AG09309 (cell line): ENCODE data around the gene PRELID3B.
"Not testable (repeated sequence)": the region's sequence is repeated elsewhere in the genome, so short reads cannot be mapped to it uniquely, and the experiment has no call there.

Experiments used
- DNase-seq: peaks from one replicate; pipeline ENCODE4 v3.0.0-alpha.2; 2010; ENCODE audit warnings: low read depth
- H3K4me3 ChIP-seq: 2 replicates; pipeline ENCODE4 v1.5.1; 2011; ENCODE audit warnings: mild to moderate bottlenecking, low read depth, low read length, moderate library complexity; ENCODE audit not compliant: control insufficient read depth
- TF ChIP-seq, protein P1 (sequence below): IDR thresholded peaks from 2 replicates; pipeline ENCODE4 v1.5.1; 2011; ENCODE audit warnings: mild to moderate bottlenecking, low read depth, low read length, inconsistent platforms; ENCODE audit not compliant: insufficient read depth, control insufficient read depth; ENCODE audit errors: missing control alignments

PRELID3B gene

DNA sequence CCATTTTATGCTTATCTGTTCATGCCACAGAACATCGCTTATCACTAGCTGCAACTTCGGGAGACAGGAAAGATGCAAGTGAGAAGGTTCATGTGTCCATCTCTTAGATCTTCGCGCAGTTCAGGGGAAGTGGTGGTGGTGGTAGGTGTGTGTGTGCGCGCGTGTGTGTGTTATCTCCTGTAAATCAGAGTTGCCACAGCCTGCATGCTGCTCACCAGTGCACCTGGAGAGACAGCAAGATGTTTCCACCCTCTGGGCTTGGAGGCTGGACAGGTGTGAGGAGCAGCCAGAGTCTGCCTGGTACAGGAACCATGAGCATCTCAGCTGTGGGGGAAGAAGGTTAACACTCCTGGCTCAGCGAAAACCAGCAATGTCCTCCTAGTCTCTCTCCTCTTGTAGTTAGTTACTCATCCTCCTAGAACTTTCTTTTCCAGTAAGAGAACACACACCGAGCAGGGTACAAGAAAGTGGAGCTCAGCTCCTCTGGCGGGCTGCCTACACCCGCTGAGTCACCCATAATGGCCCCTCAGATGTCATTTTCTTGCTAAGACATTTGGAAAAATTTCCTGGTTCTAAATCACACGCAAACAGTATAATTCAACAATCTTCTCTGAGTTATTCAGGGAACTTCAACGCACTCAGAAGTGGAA lies 28.5 kb downstream of the PRELID3B start:
- TF ChIP-seq, protein P1, sequence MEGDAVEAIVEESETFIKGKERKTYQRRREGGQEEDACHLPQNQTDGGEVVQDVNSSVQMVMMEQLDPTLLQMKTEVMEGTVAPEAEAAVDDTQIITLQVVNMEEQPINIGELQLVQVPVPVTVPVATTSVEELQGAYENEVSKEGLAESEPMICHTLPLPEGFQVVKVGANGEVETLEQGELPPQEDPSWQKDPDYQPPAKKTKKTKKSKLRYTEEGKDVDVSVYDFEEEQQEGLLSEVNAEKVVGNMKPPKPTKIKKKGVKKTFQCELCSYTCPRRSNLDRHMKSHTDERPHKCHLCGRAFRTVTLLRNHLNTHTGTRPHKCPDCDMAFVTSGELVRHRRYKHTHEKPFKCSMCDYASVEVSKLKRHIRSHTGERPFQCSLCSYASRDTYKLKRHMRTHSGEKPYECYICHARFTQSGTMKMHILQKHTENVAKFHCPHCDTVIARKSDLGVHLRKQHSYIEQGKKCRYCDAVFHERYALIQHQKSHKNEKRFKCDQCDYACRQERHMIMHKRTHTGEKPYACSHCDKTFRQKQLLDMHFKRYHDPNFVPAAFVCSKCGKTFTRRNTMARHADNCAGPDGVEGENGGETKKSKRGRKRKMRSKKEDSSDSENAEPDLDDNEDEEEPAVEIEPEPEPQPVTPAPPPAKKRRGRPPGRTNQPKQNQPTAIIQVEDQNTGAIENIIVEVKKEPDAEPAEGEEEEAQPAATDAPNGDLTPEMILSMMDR = no peak
- DNase-seq = no peak
- no peak overlapping the region for H3K4me3 ChIP-seq

DNA sequence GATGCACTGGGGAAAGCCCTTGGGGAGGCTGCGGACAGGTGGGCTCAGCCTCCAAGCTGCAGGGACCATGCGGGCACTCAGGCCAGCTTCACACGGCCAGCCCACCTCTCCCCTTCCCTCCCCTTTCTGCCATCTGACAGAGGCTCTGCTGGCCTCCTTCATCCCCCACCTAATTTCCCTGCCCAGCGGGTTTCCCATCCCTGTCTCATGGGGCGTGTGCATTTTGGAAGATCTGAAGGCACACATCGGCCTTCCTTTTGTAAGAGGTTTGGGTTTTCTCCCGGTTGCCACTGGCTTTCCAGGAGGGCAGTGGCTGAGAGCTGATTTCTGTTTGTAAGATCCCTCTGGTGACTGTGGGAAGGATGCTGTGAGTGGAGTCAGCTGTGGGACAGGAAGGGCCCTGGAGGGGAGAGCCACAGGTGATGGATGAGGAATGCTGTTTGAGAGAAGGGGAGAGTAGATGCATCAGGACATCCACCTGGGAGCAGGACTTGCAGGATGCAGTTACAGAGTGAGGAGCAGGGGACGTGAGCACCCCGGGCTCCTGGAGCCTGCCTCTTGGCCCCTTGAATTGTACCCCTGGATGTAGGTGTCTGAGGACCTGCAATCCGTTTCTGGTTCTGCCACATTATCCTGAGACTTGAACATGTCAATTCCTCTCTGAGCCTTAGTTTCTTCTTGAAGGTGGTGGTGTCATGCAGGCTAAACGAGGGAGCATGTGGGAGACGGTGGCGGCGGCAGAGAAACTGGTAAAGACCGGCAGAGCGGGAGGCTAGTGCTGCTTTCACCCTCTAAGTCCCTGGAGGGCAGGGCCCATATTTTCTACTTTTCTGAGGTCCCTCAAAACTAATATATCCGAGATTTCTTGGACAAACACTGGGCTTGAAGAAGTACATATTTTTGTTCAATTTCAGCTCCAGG lies 29.3 kb downstream of the PRELID3B start:
- no peak for DNase-seq
- TF ChIP-seq, protein P1 = no peak
- no peak overlapping the region for H3K4me3 ChIP-seq

DNA sequence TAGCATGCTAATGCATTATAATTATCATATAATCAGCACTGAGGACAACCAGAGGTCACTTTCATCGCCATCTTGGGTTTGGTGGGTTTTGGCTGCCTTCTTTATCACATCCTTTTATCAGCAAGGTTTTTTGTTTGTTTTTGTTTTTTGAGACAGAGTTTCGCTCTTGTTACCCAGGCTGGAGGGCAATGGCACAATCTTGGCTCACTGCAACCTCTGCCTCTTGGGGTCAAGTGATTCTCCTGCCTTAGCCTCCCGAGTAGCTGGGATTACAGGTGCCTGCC lies 30.8 kb downstream of the PRELID3B start:
- not testable (repeated sequence) for DNase-seq, H3K4me3 ChIP-seq

DNA sequence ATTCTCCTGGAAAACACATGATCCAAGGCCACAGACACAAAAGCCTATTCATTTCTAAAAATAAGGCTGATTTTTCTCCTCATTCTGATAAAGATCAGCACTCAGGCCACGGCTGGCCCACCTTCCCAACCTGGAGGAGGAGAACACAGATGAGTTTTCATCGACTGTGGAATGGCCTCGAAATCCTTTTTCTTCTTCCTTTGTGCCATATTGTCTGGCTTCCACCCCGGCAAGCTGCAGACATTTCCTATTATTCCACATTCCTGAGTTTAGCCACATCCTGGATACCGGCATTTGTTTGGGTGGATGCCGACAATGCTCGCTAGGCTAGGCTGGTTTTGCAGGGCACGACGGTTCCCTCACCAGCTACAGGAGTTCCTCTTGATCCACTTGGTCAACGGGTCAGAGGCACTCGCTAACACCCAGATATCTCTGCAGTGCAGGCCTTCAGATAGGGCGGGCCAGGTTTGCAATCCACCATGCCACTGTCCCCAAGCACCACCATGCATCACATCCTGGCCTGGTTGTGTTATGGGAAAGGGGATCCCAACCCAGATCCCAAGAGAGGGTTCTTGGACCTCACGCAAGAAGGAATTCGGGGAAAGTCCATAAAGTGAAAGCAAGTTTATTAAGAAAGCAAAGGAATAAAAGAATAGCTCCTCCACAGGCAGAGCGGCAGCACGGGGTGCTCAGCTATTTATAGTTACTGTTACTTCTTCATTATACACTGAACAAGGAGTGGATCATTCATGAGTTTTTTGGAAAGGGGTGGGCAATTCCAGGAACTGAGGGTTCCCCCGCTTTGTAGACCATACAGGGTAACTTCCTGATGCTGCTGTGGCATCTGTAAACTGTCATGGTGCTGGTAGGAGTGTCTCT lies 31.4 kb downstream of the PRELID3B start:
- H3K4me3 ChIP-seq = no peak overlapping the region
- peak; percentile 68 for DNase-seq
- TF ChIP-seq, protein P1 = no peak

DNA sequence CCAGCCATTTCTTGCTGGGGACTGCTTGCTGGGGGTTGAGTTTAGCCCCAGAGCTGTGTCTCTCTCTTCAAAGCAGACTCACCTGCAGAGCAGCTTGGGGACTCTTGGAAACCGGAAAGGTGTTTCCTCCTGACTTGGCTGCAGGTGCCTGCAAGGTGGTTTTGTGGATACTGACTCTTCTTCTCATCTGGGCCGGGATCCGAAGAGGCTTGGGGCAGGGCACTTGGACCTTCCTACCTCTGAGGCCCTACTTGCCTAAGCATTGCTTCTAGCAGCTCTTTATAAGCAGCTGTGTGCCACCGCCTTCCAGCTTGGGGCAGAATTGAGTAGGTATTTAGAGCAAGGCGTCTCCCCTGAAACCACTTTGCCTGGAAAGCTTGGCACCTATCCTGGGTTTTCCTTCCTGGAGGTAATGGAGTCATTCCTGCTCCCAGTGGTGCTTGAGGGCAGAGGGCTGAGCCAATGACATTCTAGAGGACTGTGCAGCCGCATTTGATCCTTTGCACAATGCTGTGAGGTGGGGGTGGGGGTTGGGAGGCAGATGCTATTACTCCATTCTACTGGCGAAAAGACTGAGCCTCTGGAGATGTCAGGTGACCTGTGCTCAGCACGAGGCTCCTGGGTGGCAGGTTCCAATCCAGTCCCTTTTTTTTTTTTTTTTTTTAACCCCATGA lies 32.1 kb downstream of the PRELID3B start:
- TF ChIP-seq, protein P1 = no peak
- no peak overlapping the region for H3K4me3 ChIP-seq
- no peak for DNase-seq

DNA sequence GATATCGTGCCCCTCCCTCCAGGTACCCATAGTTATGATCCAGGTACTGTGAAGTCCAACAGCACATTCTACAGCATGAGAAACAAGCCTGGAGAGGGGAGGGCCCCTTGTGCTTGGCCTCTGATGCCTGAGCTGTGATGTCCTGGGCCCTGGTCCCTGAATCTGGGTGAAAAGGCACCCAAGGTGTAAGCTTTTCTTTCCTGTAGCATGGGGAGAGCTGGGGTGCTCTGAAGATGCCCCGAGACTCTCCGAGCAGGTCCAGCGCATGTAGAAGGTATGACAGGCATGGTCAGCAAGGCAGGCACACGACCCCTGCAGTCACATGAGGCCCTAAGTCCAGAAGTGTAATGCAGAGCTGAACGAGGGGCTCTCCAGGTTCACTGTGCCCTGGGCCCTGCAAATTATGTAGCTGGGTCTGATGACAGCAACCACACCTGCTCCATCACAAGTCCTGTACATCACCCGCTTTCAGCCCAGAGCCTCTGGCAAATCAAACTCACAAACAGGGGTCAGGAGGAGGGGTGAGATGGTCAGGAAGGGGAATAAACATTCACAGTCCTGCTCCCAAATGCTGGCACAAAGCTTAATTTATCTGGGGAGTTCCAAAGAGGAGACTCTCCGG lies 33.8 kb downstream of the PRELID3B start:
- no peak for DNase-seq
- H3K4me3 ChIP-seq = no peak overlapping the region
- TF ChIP-seq, protein P1 = no peak
